Measurements from ENCODE around the gene MAGEB1.

The MAGEB1 gene

DNA sequence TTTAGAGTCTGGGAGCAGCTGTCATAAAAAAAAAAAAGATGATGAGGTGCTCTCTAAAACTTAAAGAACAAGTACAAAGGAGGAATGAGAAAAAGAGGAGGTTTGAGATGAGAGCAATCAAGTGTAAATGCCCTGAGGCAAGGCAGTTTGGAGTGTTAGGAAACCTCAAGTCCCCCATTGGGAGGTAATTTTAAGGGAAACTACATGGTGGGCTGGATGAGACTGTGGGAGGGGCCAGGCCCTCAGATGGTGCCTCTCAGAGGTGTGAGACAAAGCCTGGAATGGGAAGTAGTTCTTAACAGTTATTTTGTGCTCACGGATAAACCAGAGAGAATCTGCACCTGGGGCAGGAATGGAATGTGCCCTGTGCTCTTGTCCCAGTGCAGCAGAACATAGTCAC lies 18.4 kb upstream of the MAGEB1 start:
- no peak for DNase-seq (ENCODE audit: low read depth)
- TF ChIP-seq, protein P1, sequence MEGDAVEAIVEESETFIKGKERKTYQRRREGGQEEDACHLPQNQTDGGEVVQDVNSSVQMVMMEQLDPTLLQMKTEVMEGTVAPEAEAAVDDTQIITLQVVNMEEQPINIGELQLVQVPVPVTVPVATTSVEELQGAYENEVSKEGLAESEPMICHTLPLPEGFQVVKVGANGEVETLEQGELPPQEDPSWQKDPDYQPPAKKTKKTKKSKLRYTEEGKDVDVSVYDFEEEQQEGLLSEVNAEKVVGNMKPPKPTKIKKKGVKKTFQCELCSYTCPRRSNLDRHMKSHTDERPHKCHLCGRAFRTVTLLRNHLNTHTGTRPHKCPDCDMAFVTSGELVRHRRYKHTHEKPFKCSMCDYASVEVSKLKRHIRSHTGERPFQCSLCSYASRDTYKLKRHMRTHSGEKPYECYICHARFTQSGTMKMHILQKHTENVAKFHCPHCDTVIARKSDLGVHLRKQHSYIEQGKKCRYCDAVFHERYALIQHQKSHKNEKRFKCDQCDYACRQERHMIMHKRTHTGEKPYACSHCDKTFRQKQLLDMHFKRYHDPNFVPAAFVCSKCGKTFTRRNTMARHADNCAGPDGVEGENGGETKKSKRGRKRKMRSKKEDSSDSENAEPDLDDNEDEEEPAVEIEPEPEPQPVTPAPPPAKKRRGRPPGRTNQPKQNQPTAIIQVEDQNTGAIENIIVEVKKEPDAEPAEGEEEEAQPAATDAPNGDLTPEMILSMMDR (conservative IDR thresholded peaks at IDR 0.05; ENCODE audit: low read depth, low read length), result no peak
- H3K4me3 ChIP-seq (ENCODE audit: low read length), result no peak overlapping the region

DNA sequence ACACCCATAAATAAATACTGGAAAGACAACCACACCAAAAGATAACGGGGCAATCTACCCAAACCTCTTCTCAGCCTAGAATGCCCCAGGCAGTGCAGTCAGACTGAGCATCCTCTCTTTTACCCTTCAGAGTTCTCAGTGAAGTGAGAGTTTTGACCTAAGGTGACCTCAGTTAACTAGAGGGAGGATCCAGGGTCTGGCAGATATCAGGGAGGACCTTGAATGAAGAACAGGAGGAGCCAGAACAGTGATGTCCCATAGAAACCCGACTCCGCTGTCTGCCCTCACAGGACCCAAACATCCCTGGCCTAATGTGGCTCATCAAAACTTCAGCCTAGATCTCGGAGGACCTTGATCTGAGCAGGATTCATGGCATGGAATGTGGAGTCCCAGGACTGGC lies 16.6 kb upstream of the MAGEB1 start, which contains the start of gene MAGEB3:
TSS of gene MAGEB3 (plus strand) at position 263 of the 400 bp plus-strand sequence. CDS start 5,268 bp downstream, outside the sequence.
- H3K4me3 ChIP-seq (ENCODE audit: low read length), result no peak within 1 kb of the TSS
- no peak for DNase-seq (ENCODE audit: low read depth)
- TF ChIP-seq, protein P1 (conservative IDR thresholded peaks at IDR 0.05; ENCODE audit: low read depth, low read length), result no peak

DNA sequence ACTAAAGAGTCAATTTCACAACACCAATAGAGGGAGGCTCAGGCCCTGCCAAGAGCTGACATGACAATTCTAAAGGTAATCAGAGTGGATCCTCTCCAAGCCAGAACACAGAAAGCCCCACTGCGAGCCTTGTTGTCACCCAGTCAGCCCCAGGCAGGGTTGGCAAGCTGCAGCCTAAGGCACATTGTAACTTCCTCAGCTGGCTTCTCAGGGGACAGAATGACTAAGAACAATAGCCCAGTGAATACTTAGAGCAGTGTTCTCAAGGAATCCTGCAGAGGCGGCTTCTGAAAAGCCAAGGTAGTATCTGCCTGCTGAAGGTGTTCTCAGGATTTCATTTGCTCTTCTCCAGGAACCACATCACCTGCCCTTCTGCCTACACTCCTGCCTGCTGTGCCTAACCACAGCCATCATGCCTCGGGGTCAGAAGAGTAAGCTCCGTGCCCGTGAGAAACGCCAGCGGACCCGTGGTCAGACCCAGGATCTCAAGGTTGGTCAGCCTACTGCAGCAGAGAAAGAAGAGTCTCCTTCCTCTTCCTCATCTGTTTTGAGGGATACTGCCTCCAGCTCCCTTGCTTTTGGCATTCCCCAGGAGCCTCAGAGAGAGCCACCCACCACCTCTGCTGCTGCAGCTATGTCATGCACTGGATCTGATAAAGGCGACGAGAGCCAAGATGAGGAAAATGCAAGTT lies 5.1 kb upstream of the MAGEB1 start, which contains the start of gene MAGEB4:
TSS of gene MAGEB4 (plus strand) at position 277 of the 692 bp plus-strand sequence. CDS start at position 413, 136 bp downstream.
- H3K4me3 ChIP-seq (ENCODE audit: low read length), result no peak within 1 kb of the TSS
- TF ChIP-seq, protein P1 (conservative IDR thresholded peaks at IDR 0.05; ENCODE audit: low read depth, low read length), result no peak
- no peak for DNase-seq (ENCODE audit: low read depth)

DNA sequence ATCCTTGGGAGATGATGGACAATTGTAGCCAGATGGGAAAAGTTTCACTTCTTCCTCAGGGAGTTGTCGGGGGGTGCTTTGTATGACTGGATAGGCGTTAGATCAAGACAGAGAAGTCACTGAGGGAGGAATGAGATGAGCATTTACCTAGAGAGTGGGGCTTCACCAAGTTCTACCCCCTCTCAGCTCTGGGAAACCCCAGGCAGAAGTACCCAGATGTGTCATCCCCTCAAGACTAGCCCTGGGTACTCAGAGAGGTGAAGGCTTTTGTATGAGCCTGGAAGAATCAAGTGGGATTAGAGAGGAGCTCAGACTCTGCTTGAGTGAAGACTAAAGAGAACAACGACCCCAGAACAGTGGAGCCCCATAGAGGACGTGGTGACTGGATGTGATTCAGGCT lies 1.9 kb downstream of the MAGEB1 start:
- TF ChIP-seq, protein P1 (conservative IDR thresholded peaks at IDR 0.05; ENCODE audit: low read depth, low read length), result no peak
- DNase-seq (ENCODE audit: low read depth), result no peak
- H3K4me3 ChIP-seq (ENCODE audit: low read length), result no peak overlapping the region

DNA sequence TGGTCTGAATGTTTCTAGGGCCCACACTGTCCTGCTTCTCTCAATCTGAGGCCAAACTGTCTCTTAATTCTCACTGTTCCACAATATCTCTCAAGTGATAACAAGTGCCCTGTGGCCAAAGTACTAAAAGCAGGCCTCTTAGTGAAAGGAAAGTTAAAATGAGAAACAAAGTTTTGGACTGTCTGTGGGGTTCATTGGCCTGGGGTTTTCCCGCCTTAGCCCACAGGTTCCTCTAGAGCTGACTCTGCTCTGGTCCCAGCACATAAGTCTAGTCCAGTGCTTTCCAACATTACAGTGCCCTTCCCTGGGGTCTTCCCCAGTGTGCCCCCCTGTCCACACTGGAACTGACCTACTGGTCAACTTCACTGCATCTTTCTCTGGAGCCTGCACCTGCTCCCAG lies 6.3 kb downstream of the MAGEB1 start:
- no peak for DNase-seq (ENCODE audit: low read depth)
- no peak overlapping the region for H3K4me3 ChIP-seq (ENCODE audit: low read length)
- TF ChIP-seq, protein P1 (conservative IDR thresholded peaks at IDR 0.05; ENCODE audit: low read depth, low read length), result no peak

DNA sequence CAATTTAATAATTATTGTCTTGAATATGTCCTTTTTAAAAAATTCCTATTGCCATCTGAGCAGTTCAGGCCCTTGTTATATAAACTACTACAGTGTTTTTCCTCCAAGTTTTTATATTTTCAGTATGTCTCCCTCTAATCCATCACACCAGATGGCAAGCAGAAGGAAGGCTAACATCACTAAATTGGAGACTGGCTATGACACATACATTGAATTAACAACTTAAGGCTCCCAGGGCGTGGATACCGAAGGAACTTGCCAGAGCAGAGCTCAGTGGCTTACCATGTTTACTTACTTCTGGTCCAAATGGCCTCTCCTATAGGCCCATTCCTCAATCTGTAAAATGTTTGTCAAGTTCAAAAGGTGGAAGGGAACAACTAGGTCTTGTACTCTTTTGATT lies 13.0 kb downstream of the MAGEB1 start:
- H3K4me3 ChIP-seq (ENCODE audit: low read length), result no peak overlapping the region
- TF ChIP-seq, protein P1 (conservative IDR thresholded peaks at IDR 0.05; ENCODE audit: low read depth, low read length), result no peak
- no peak for DNase-seq (ENCODE audit: low read depth)

DNA sequence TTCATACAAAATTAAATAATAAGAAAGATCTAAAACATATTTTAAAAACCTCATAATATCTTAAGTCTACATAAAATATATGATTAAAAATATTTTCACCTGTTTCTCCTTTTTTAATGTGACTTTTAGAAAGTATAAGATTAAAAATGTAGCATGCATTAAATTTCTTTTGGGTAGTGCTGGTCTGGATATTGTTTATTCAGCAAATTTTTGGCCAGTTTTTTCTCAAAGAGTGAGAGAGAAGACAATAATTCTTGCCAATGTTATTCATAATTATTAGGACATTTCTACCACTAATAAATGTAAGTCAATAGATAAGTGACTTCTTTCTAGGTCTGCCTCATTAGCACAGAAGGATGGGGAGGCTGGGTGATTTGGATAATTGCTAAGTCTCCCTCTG lies 14.1 kb downstream of the MAGEB1 start:
- no peak overlapping the region for H3K4me3 ChIP-seq (ENCODE audit: low read length)
- DNase-seq (ENCODE audit: low read depth), result no peak
- TF ChIP-seq, protein P1 (conservative IDR thresholded peaks at IDR 0.05; ENCODE audit: low read depth, low read length), result no peak

All from retinal pigment epithelial cell (primary cell).